SU-DHL-6 (cell line): ENCODE results near the gene ACTL10.

Experiments
- CTCF ChIP-seq: fragments of 200-600 bp; sonication (generic); IDR thresholded peaks from one replicate; pipeline ENCODE4 v1.5.1; 2017; ENCODE audit warnings: antibody characterized with exemption, mild to moderate bottlenecking, low read length, moderate library complexity; ENCODE audit not compliant: insufficient read depth, poor library complexity, severe bottlenecking
- EZH2phosphoT487 ChIP-seq: fragments of 200-600 bp; sonication (generic), shearing (Covaris generic); conservative IDR thresholded peaks from 2 replicates; pipeline ENCODE4 v1.6.1; 2018; ENCODE audit warnings: mild to moderate bottlenecking, antibody characterized with exemption, low read length, moderate library complexity, mixed read lengths

- TF ChIP-seq CTCF: no peak
- TF ChIP-seq EZH2phosphoT487: no peak
Observed at GRCh38 chr20:33635341-33635740, 31.4 kb upstream of the ACTL10 start.
